PFSK-1 (cell line): ENCODE data around the gene DOCK1.

Experiments used
- FOXP2 ChIP-seq: optimal IDR thresholded peaks from 2 replicates; pipeline ENCODE3; 2011; ENCODE audit warnings: borderline replicate concordance, control low read depth, inconsistent platforms; ENCODE audit not compliant: insufficient read depth; ENCODE audit errors: extremely low read length, extremely low read depth
- POLR2AphosphoS5 ChIP-seq: IDR thresholded peaks from 2 replicates; pipeline ENCODE4 v1.6.1; 2012; ENCODE audit warnings: low read depth, mild to moderate bottlenecking, control low read depth, low read length, moderate library complexity
- SIN3A ChIP-seq: IDR thresholded peaks from 2 replicates; pipeline ENCODE4 v1.6.1; 2012; ENCODE audit warnings: mild to moderate bottlenecking, low read length, moderate library complexity, borderline replicate concordance; ENCODE audit not compliant: insufficient read depth
- TAF1 ChIP-seq: IDR thresholded peaks from 2 replicates; pipeline ENCODE4 v1.6.1; 2012; ENCODE audit warnings: low read length, control low read depth, borderline replicate concordance; ENCODE audit not compliant: insufficient read depth
- TF ChIP-seq, protein P1 (sequence below), 2 experiments: IDR thresholded peaks; 2 replicates each; pipeline versions ENCODE4 v1.6.1 to v1.8.0; 2011 to 2012; ENCODE audit warnings: low read depth in 2 of 2, low read length in 2 of 2, control low read depth in 1 of 2, inconsistent platforms in 1 of 2, mild to moderate bottlenecking in 1 of 2, moderate library complexity in 1 of 2; ENCODE audit not compliant: insufficient read depth in 1 of 2

The DOCK1 gene

DNA sequence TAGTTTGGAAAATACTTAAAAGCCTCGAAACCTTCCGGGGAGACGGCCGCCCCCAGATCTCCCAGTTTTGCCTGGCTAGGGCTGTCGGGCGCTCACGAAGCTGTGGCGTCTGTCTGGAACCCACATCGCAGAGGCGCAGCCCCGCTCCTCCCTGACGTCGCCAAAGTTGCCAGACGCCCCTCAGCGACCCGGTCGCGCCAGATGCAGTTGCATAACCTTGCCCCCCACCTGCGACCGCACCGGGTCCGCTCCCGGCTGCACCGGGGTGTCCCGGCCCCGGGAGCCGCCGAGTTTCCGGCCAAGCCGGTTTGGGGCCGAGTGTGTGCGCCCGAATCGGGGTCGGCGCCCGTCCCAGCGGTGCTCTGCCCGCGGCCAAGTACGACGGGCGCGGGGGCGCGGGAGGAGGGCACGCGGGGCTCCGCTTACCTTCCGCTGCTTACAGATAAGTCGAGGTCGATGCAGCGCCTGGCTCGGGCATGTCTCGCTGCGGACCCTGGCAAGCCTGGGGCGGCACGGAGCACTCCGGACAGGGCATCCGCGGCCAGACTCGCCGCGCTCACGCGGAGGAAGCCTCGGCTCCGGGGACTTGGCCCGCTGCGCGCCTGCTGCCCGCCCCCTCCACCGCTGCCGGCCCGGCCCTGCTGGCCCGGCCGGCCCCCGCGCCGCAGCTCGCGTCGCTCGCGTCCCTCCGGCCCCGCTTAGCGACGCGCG lies 290.5 kb downstream of the DOCK1 start:
- TF ChIP-seq SIN3A: no peak
- no peak for TF ChIP-seq FOXP2
- TF ChIP-seq TAF1: no peak
- TF ChIP-seq, protein P1, sequence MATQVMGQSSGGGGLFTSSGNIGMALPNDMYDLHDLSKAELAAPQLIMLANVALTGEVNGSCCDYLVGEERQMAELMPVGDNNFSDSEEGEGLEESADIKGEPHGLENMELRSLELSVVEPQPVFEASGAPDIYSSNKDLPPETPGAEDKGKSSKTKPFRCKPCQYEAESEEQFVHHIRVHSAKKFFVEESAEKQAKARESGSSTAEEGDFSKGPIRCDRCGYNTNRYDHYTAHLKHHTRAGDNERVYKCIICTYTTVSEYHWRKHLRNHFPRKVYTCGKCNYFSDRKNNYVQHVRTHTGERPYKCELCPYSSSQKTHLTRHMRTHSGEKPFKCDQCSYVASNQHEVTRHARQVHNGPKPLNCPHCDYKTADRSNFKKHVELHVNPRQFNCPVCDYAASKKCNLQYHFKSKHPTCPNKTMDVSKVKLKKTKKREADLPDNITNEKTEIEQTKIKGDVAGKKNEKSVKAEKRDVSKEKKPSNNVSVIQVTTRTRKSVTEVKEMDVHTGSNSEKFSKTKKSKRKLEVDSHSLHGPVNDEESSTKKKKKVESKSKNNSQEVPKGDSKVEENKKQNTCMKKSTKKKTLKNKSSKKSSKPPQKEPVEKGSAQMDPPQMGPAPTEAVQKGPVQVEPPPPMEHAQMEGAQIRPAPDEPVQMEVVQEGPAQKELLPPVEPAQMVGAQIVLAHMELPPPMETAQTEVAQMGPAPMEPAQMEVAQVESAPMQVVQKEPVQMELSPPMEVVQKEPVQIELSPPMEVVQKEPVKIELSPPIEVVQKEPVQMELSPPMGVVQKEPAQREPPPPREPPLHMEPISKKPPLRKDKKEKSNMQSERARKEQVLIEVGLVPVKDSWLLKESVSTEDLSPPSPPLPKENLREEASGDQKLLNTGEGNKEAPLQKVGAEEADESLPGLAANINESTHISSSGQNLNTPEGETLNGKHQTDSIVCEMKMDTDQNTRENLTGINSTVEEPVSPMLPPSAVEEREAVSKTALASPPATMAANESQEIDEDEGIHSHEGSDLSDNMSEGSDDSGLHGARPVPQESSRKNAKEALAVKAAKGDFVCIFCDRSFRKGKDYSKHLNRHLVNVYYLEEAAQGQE (IDR thresholded peaks at IDR 0.05; ENCODE audit: insufficient read depth in 1 of 2, low read depth in 2 of 2, low read length in 2 of 2): no peak
- no peak for TF ChIP-seq POLR2AphosphoS5

DNA sequence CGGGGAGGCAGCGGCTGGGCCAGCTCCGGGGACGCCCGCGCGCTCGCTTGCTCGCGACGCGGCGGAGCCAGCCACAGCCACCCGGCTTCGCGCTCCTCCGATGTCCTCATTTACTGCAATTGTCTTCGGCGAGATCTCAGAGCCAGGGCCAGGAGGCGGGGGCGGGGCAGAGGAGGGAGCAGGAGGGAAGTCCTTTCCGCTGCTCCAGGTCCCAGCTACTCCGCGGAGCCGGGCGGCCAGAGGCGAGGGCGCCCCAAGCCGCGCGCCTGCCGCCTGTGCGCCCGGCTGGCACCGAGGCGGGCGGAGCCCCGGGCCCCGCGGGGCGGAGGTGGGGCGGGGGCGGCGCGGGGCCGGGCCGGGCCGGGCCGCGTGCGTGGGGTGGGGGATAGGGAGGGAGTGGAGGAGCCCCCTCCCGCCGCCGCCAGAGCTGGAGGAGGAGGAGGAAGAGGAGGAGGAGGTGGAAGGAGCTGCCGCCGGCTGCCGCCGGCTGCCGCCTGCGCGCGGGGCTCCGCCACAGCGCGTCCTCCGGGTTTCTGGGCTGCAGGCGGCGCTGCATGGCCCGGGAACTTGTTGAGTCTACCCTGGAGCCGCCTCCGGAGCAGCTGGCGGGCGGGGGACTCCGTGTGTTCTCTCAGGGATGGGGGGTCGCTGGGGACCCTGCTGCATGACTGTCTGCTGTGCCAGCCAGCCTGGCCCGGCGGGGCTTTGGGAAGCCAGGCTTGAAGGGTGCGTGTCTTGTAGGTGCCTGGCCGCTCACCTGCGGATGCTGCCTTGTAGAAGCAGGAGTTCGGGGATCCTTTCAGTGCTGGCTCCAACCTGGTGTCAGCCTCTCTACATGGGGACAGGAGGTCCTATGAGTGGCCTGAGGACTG lies 291.3 kb downstream of the DOCK1 start, which contains the start of gene INSYN2A:
INSYN2A (minus strand) TSS at position 310 of the 872 bp plus-strand sequence. CDS start 20,196 bp downstream, outside the sequence.
- TF ChIP-seq TAF1 (no peak), FOXP2 (no peak), SIN3A (no peak), POLR2AphosphoS5 (no peak)
- TF ChIP-seq, protein P1 (IDR thresholded peaks at IDR 0.05; ENCODE audit: insufficient read depth in 1 of 2, low read depth in 2 of 2, low read length in 2 of 2): no peak

DNA sequence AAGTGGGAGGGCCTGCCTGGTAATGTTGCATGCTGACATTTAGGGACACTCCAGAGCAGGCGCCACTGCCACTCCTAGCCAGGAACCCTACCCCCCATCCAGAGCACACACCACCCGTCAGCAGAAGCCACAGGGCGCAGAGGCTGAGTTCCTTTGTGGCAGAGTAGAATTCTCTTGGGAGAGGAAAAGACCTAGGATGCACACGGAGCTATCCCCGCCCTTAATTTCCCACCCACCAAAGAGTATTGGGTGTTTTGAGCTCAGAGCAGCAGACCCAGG lies 291.9 kb downstream of the DOCK1 start:
- TF ChIP-seq SIN3A (no peak), TAF1 (no peak), POLR2AphosphoS5 (no peak), FOXP2 (no peak)
- TF ChIP-seq, protein P1 (IDR thresholded peaks at IDR 0.05; ENCODE audit: insufficient read depth in 1 of 2, low read depth in 2 of 2, low read length in 2 of 2): no peak

DNA sequence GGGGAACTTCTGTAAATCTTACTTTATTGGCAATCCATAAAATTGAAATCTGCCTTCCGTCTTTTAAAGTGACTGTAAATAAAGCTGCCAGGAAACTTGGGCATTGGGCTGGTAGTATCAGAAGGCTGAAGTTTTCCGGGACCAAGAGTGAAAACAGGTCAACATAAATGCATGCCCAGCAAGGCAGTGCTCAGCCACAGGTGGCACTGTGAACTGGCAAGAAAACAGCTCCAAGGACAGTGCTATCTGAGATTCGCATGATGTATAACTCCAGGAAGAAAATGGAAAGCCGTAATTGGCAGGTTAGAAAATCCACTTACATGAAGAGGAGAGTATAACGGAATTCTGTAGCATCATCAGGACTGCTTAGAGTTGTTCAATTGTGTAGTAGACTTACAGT lies 293.1 kb downstream of the DOCK1 start:
- TF ChIP-seq TAF1 (no peak), FOXP2 (no peak), SIN3A (no peak), POLR2AphosphoS5 (no peak)
- TF ChIP-seq, protein P1 (IDR thresholded peaks at IDR 0.05; ENCODE audit: insufficient read depth in 1 of 2, low read depth in 2 of 2, low read length in 2 of 2): no peak
